Hepatocyte (in vitro differentiated cells): Measurements from ENCODE around the gene FAH.

ENCODE experiments used
- EZH2 ChIP-seq: fragments of 200-600 bp; sonication (generic); IDR thresholded peaks from 2 replicates; pipeline ENCODE4 v1.6.1; 2016; ENCODE audit warnings: antibody characterized with exemption, mild to moderate bottlenecking, borderline replicate concordance
- EZH2phosphoT487 ChIP-seq: fragments of 200-600 bp; sonication (generic); IDR thresholded peaks from one replicate; pipeline ENCODE4 v1.6.1; 2018; ENCODE audit warnings: antibody characterized with exemption, mild to moderate bottlenecking, low read depth, moderate library complexity; ENCODE audit not compliant: unreplicated experiment, severe bottlenecking
- TF ChIP-seq, protein P1 (sequence below): fragments of 200-600 bp; sonication (generic); IDR thresholded peaks from 2 replicates; pipeline ENCODE4 v1.5.1; 2016; ENCODE audit warnings: antibody characterized with exemption, mild to moderate bottlenecking; ENCODE audit not compliant: poor library complexity

DNA sequence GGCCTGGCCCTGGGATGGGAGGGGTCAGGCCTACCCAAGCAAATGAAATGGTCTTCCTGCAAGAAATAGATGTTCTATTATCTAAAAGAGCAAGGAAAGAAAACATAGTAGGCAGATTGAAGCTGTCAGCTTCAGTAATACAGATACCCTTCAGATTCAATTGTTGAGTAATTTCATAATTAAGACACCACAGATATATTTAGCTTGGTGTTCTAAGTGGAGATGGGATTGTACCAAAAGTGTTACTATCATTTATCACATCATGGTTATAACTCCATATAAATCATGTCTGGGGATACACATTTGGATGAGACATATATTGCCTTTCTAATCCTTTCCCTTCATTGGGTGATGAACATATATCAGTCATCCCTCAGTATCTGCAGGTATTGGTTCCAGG, 41.9 kb upstream of the FAH start:
- TF ChIP-seq, protein P1, sequence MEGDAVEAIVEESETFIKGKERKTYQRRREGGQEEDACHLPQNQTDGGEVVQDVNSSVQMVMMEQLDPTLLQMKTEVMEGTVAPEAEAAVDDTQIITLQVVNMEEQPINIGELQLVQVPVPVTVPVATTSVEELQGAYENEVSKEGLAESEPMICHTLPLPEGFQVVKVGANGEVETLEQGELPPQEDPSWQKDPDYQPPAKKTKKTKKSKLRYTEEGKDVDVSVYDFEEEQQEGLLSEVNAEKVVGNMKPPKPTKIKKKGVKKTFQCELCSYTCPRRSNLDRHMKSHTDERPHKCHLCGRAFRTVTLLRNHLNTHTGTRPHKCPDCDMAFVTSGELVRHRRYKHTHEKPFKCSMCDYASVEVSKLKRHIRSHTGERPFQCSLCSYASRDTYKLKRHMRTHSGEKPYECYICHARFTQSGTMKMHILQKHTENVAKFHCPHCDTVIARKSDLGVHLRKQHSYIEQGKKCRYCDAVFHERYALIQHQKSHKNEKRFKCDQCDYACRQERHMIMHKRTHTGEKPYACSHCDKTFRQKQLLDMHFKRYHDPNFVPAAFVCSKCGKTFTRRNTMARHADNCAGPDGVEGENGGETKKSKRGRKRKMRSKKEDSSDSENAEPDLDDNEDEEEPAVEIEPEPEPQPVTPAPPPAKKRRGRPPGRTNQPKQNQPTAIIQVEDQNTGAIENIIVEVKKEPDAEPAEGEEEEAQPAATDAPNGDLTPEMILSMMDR: no peak
- no peak for TF ChIP-seq EZH2
- TF ChIP-seq EZH2phosphoT487: no peak
